Epithelial cell of proximal tubule (primary cell): ENCODE results near the gene ZSCAN5B. TPM values are rescaled to one million over a fixed set of nuclear protein-coding genes. Genes with fewer than 3 reads are reported as not detected.
A peak's percentile ranks its signal among the peaks of the same experiment; 100 is the strongest.
"Not testable (repeated sequence)": the region's sequence is repeated elsewhere in the genome, so short reads cannot be mapped to it uniquely, and the experiment has no call there.

Experiments
- DNase-seq: peaks from one replicate; pipeline ENCODE4 v3.0.0-alpha.2; 2011; ENCODE audit warnings: low read depth
- H3K4me3 ChIP-seq: 2 replicates; pipeline ENCODE4 v1.5.1; 2011; ENCODE audit warnings: low read depth, mild to moderate bottlenecking, low read length
- total RNA-seq: library from RNA; depleted of rRNA; stranded (reverse); fragments of >200 nt; gene quantifications from 2 replicates; pipeline ENCODE4 v1.2.3, GENCODE V29; 2015
- TF ChIP-seq, protein P1 (sequence below): conservative IDR thresholded peaks from 2 replicates; pipeline ENCODE4 v1.5.1; 2012; ENCODE audit warnings: low read depth, mild to moderate bottlenecking, low read length

The ZSCAN5B gene, protein sequence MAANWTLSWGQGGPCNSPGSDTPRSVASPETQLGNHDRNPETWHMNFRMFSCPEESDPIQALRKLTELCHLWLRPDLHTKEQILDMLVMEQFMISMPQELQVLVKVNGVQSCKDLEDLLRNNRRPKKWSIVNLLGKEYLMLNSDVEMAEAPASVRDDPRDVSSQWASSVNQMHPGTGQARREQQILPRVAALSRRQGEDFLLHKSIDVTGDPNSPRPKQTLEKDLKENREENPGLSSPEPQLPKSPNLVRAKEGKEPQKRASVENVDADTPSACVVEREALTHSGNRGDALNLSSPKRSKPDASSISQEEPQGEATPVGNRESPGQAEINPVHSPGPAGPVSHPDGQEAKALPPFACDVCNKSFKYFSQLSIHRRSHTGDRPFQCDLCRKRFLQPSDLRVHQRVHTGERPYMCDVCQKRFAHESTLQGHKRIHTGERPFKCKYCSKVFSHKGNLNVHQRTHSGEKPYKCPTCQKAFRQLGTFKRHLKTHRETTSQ
- not detected in 2 replicates for total RNA-seq

DNA sequence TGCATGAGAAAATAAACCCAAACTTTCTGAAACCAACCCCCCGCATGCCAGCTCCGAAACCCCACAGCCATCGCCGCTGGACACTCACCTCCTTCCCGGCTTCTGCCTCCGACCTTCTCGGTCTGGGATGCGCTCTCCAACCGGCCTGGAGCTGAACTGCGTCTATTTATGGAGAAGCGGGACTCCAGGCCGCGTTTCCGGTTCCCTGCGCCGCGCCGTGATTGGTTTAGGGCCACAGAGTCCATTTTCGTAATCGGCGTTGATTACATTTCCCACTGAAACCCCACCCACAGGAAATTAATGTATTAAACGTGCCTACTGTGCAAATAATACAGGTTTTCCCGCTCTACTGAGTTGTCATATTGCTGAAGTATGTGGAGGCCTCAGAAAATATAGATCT, at the start of gene ZSCAN5B:
TSS of gene ZSCAN5B (minus strand) at position 138 of the 400 bp plus-strand sequence. CDS start 4,731 bp downstream, outside the sequence.
- not testable (repeated sequence) for H3K4me3 ChIP-seq, DNase-seq

DNA sequence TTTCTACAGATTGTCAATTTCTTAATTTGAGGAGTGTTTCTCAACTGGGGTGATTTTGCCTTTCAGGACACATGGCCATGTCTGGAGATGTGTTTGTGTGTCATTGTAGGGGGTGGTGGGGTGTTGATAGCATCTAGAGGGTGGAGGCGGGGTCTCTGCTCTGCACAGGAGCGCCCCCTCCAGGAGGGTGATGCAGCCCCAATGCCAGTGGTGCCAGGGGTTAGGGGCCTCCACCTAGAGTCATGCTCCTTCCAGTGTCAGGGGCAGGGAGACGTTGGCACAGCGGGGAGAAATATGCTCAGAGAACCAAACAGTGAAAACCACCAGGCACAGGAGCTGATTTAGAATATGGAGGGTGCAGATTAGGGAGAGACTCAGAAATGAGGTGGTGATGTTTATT, 48.2 kb upstream of the ZSCAN5B start:
- H3K4me3 ChIP-seq, DNase-seq: not testable (repeated sequence)

DNA sequence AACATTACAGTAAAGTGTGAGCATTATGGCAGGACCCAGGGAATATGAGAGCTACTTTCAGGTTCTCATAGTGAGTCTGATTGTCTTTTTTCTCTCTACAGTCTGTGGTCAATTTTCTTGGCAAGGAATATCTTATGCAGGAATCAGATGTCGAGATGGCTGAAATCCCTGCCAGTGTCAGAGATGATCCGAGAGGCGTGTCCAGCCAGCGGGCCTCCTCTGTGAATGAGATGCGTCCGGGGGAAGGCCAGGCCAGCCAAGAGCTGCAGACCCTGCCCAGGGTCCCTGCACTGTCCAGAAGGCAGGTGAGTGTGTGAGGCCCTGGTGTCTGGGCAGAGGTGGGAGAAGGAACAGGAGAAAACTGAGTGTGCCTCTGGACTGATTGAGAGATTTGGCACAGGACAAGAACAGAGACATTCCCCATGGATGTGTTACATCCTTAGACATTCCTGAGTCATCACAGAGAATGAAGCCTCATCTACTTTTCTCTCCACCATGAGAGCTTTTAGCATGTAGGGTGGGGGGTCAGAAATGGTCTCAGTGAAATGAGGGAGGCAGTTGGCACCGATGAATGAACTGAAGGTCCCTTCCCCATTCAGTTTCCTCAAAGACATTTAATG, 47.6 kb upstream of the ZSCAN5B start:
- DNase-seq: no peak
- TF ChIP-seq, protein P1, sequence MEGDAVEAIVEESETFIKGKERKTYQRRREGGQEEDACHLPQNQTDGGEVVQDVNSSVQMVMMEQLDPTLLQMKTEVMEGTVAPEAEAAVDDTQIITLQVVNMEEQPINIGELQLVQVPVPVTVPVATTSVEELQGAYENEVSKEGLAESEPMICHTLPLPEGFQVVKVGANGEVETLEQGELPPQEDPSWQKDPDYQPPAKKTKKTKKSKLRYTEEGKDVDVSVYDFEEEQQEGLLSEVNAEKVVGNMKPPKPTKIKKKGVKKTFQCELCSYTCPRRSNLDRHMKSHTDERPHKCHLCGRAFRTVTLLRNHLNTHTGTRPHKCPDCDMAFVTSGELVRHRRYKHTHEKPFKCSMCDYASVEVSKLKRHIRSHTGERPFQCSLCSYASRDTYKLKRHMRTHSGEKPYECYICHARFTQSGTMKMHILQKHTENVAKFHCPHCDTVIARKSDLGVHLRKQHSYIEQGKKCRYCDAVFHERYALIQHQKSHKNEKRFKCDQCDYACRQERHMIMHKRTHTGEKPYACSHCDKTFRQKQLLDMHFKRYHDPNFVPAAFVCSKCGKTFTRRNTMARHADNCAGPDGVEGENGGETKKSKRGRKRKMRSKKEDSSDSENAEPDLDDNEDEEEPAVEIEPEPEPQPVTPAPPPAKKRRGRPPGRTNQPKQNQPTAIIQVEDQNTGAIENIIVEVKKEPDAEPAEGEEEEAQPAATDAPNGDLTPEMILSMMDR: no peak
- H3K4me3 ChIP-seq: no peak overlapping the region

DNA sequence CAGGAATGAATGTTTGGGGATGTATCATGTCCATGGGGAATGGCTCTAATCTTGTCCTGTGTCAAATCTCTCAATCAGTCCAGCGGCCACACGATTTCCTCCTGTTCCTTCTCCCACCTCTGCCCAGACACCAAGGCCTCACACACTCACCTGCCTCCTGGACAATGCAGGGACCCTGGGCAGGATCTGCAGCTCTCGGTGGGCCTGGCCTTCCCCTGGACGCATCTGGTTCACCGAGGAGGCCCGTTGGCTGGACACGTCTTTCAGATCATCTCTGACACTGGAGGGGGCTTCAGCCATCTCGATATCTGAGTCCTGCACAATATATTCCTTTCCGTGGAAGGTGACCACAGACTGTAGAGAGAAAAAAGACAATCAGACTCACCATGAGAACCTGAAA, 25.9 kb upstream of the ZSCAN5B start:
- TF ChIP-seq, protein P1: no peak
- DNase-seq: no peak
- H3K4me3 ChIP-seq: no peak overlapping the region

DNA sequence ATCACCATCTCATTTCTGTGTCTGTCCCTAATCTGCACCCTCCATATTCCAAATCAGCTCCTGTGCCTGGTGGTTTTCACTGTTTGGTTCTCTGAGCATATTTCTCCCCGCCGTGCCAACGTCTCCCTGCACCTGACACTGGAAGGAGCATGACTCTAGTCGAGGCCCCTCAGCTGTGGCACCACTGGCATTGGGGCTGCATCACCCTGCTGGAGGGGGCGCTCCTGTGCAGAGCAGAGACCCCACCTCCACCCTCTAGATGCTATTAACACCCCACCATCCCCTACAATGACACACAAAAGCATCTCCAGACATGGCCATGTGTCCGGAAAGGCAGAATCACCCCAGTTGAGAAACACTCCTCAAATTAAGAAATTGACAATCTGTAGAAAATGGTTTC, 25.3 kb upstream of the ZSCAN5B start:
- TF ChIP-seq, protein P1: no peak
- no peak for DNase-seq
- H3K4me3 ChIP-seq: no peak overlapping the region

DNA sequence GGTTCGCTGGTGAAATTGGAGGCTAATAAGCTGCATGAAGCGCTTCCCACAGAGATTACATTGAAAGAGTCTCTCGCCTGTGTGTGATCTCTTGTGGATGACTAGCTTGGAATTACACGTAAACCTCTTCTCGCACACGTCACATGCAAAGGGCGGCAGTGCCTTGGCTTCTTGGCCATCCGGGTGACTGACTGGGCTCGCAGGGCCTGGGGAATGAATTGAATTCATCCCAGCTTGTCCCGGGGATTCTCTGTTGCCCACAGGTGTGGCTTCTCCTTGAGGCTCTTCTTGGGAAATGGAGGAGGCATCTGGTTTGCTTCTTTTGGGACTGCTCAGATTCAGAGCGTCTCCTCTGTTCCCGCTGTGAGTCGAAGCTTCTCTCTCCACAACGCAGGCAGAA, 24.3 kb upstream of the ZSCAN5B start:
- TF ChIP-seq, protein P1: no peak
- DNase-seq: no peak
- no peak overlapping the region for H3K4me3 ChIP-seq

DNA sequence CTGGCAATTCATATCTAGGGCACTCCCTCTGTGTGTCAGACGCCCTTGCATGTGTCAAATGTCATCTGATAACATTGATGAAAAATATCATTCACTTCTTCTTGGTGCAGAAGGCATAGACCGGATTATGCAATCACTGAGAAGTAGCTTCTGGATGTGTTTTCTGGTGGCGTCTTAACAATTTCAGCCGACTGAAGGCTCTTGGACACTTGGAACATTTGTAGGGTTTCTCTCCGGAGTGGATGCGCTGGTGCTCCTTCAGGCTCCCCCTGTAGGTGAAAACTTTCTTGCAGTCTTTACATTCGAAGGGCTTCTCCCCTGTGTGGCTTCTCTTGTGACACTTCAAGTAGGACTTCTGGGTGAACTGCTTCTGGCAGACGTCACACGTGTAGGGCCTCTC, 23.9 kb upstream of the ZSCAN5B start:
- TF ChIP-seq, protein P1: peak; percentile 22
- not testable (repeated sequence) for H3K4me3 ChIP-seq, DNase-seq

DNA sequence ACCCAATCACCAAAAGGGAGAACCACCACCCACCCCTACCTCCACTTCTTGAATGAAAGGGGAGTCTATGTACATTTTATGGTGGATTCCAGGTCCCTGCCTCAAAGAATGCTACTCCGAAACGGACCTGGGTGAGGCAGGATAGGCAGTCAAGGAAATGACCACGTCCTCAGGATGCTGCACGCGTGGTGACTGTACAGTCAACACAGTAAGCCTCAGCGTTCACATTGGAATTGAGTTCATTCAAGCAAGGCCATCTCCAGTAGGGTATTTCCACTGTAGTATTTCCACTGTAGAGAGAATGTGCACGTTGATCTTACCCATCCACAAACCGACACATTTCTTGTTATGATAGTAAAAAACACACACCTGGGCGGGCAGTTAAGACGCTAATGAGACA, 21.4 kb upstream of the ZSCAN5B start:
- no peak overlapping the region for H3K4me3 ChIP-seq
- TF ChIP-seq, protein P1: no peak
- DNase-seq: no peak
